Cardiac muscle cell (in vitro differentiated cells and primary cell): Measurements from ENCODE around the gene C10orf71. TPM values are rescaled to one million over a fixed set of nuclear protein-coding genes. Genes with fewer than 3 reads are reported as not detected.

Experiments used
- DNase-seq, 2 donors: peaks; one replicate each; pipeline versions ENCODE4 v3.0.0 to v3.0.0-alpha.2; 2010 to 2017; ENCODE audit warnings: low read depth in 1 of 2, low spot score in 1 of 2
- H3K27ac ChIP-seq: fragments of 200-600 bp; sonication (generic); 2 replicates; pipeline ENCODE4 v1.5.1; 2016
- H3K27me3 ChIP-seq: fragments of 200-600 bp; sonication (generic); 2 replicates; pipeline ENCODE4 v1.6.0; 2016; ENCODE audit warnings: control low read depth
- H3K36me3 ChIP-seq: fragments of 200-600 bp; sonication (generic); 2 replicates; pipeline ENCODE4 v1.5.1; 2016; ENCODE audit warnings: control low read depth
- H3K4me1 ChIP-seq: fragments of 200-600 bp; sonication (generic); 2 replicates; pipeline ENCODE4 v1.8.1; 2017; ENCODE audit warnings: low read depth, mild to moderate bottlenecking, mixed run types
- H3K4me3 ChIP-seq: fragments of 200-600 bp; sonication (generic); 2 replicates; pipeline ENCODE4 v1.5.1; 2016; ENCODE audit warnings: mild to moderate bottlenecking
- H3K9me3 ChIP-seq: fragments of 200-600 bp; sonication (generic); 2 replicates; pipeline ENCODE4 v1.5.1; 2017; ENCODE audit warnings: low read depth, mild to moderate bottlenecking, control low read depth
- CTCF ChIP-seq: IDR thresholded peaks from 2 replicates; pipeline ENCODE4 v1.5.1; 2012; ENCODE audit warnings: low read depth, mild to moderate bottlenecking, low read length
- polyA plus RNA-seq: library from polyadenylated mRNA; unstranded; fragments of >200 nt; fragmentation: Nextera tagmentation; extraction: Ambion mirVana; gene quantifications from 2 replicates; pipeline ENCODE4 v1.2.1, GENCODE V29; 2016
- total RNA-seq: library from RNA; depleted of rRNA; stranded (reverse); fragments of >200 nt; gene quantifications from 2 replicates; pipeline ENCODE4 v1.2.3, GENCODE V29; 2016

C10orf71 gene
- total and polyA plus RNA-seq, 2 experiments from 2014 or later = 4.0 to 10.2 TPM

- no peaks in the 10 kb centered on the region for H3K36me3 ChIP-seq
- H3K27me3 ChIP-seq = no peaks in the 10 kb centered on the region
- H3K27ac ChIP-seq = no peak overlapping the region
- no peak overlapping the region for H3K4me3 ChIP-seq
- no peaks in the 10 kb centered on the region for H3K4me1 ChIP-seq
- no peak for TF ChIP-seq CTCF
- H3K9me3 ChIP-seq = no peaks in the 10 kb centered on the region
- no peak for DNase-seq
These were observed 27.2 kb downstream of the C10orf71 start for GRCh38 chr10:49325916-49326783.

GRCh38 chr10:49327036-49327813 lies 28.3 kb downstream of the C10orf71 start:
- Histone ChIP-seq H3K9me3 (no peaks in the 10 kb centered on the region), H3K4me3 (no peak overlapping the region), H3K27me3 (no peaks in the 10 kb centered on the region), H3K27ac (no peak overlapping the region), H3K36me3 (no peaks in the 10 kb centered on the region), H3K4me1 (no peaks in the 10 kb centered on the region)
- DNase-seq = no peak
- TF ChIP-seq CTCF = no peak

- Histone ChIP-seq H3K4me1 (no peaks in the 10 kb centered on the region), H3K27me3 (no peaks in the 10 kb centered on the region), H3K36me3 (no peaks in the 10 kb centered on the region), H3K9me3 (no peaks in the 10 kb centered on the region), H3K4me3 (no peak overlapping the region), H3K27ac (no peak overlapping the region)
- no peak for DNase-seq
- TF ChIP-seq CTCF = no peak
These were observed 29.6 kb downstream of the C10orf71 start for GRCh38 chr10:49328401-49329145.

GRCh38 chr10:49329146-49329505 lies 30.2 kb downstream of the C10orf71 start:
- Histone ChIP-seq H3K27me3 (no peaks in the 10 kb centered on the region), H3K4me3 (no peak overlapping the region), H3K27ac (no peak overlapping the region), H3K9me3 (no peaks in the 10 kb centered on the region), H3K4me1 (no peaks in the 10 kb centered on the region), H3K36me3 (no peaks in the 10 kb centered on the region)
- no peak for DNase-seq
- no peak for TF ChIP-seq CTCF

GRCh38 chr10:49330127-49330665 lies 31.2 kb downstream of the C10orf71 start:
- Histone ChIP-seq H3K36me3 (no peaks in the 10 kb centered on the region), H3K4me1 (no peaks in the 10 kb centered on the region), H3K9me3 (no peaks in the 10 kb centered on the region), H3K27ac (no peak overlapping the region), H3K4me3 (no peak overlapping the region), H3K27me3 (no peaks in the 10 kb centered on the region)
- DNase-seq = no peak
- no peak for TF ChIP-seq CTCF
